Erythroblast (primary cell): ENCODE data around the gene SPAG16.

Experiments used
- DNase-seq, 2 experiments: peaks; one replicate each; lab custom pipeline; 2025; lab: John Stamatoyannopoulos, UW
- GATA1 ChIP-seq: IDR thresholded peaks from 2 replicates; pipeline ENCODE4 v1.6.1; 2011; ENCODE audit warnings: low read depth, mild to moderate bottlenecking, control low read depth, low read length, moderate library complexity
- POLR2A ChIP-seq: IDR thresholded peaks from 2 replicates; pipeline ENCODE4 v1.6.1; 2011; ENCODE audit warnings: mild to moderate bottlenecking, low read length

The SPAG16 gene

DNA sequence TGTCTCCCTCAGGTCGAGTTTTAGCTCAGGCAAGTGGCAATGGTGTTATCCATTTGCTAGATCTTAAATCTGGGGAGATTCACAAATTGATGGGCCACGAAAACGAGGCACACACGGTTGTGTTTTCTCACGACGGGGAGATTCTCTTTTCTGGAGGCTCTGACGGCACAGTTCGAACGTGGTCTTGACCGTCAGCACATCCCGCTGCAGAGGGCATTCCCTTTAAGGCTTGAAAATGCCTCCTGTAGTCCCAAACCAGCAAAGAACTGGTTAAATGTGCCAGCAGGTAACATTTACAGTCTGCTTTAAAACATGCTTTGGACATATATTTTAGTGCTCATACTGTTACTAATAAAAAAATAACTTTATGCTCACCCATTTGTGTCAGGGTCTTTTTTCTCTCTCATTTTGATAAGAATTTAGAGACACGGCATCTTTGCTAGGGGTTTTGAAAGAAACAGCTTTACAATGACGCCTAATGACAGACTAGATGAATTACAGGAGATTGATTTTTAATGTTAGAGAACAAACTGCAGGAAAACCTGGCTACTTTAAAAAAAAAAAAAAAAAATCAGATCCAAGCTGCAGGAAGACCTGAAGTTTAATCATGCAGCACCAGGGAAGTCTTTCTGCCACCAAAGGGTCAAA, 1126.0 kb downstream of the SPAG16 start:
- TF ChIP-seq POLR2A (no peak), GATA1 (no peak)
- no peak for DNase-seq

DNA sequence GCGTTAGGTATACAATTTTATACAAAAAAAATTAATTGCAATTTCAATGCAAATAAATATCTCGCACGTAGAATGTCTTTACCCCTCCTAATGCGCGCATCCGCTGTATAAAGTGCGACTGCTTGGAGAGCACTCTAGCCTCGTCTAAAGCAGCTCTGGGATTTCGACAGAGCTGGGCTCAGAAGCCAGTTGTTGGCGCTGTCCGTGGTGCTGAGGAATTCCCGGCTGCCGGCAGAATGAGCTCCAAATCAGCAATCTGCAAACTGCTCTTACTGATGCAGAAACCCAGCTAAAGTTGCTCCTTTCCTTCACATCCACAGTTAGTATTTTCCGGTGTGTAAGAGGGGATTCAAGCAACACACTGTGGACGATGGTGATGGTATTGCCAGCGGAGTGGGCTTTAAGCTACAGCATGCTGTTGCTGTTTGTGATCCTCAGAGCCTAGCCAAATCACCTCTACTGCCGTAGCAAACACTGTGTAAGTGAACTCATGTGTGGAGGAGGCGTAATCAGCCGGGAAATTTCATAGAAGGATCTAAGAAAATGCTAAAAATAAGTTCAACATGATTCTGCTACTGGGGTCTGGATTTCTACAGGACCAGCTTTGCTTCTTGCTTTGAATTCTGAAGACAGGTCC, 1126.8 kb downstream of the SPAG16 start, which contains the start of gene VWC2L:
Gene VWC2L, plus strand, starts transcription at position 137 of the 637 bp plus-strand sequence. CDS start 3,140 bp downstream, outside the sequence.
- no peak for TF ChIP-seq GATA1
- TF ChIP-seq POLR2A, result no peak
- peak; percentile 29 to 47 for DNase-seq

DNA sequence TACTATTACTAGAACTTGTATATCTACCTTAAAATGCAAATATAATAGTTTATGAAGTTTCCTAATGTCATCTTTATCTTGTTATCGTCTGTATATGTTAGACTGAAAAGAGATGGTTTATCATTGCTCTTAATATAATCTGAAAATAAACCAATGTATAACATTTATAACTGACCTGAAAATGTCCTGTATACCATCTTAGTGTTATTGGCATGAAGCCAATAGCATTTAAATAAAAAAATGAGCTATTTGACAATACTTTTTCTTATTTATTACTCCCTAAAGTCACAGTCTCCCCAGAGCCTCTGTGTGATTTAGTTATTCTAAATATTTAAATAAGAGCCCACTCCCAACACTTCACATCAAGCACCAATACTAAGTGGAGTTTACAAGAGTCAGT, 1128.4 kb downstream of the SPAG16 start:
- TF ChIP-seq POLR2A (no peak), GATA1 (no peak)
- no peak for DNase-seq

DNA sequence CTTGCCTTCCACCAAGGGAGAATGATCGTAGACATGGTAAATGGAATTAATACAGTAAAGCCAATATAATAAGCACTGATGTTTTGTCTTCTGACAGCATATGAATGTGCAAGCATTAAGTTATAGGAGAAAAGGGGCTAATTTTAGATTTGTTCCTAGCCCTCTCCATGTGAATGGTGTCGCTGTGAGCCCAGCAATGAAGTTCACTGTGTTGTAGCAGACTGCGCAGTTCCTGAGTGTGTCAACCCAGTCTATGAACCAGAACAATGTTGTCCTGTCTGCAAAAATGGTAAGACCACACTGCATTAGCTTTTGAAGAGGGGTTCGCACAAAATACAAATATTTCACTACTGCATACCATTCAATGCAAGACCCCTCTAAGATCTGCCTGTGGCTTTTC, 1152.2 kb downstream of the SPAG16 start:
- no peak for TF ChIP-seq POLR2A
- no peak for TF ChIP-seq GATA1

DNA sequence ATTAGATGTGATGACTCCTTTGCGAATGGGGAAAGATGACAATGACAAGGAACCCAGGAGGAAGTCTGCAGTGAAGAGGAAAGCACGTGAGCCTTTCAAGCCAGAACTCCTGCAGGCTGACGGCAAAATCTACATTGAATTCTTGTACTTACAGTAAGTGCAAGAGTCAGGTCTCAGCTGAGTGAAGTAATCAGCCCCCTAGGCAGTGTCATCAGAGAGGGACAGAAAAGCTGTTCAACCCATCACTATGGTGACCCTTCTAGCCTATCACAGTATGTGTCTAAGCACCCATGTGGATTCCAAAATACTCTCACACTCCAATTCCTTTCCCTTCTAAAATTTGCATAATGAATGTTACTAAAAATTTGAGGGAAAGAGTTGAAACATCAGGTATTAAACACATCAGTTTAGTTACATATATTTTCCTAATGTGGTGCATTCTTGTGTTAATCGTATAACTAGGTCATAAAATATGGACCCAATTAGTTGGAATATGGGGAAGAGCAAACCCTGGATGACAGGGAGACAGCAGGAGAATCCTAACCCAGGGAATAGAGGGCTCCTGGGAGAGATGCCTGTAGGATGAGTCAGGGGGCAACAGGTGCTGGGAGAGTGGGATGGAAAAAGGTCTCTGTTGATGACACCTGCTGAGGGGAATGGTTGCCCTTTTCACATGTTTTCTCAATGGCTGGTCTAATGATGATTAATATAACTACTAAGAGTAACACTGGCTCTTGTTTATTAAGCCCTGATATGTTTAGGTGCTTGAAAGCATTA, 1166.0 kb downstream of the SPAG16 start:
- no peak for TF ChIP-seq GATA1
- no peak for TF ChIP-seq POLR2A
- no peak for DNase-seq

More for the DNA sequence above, 1152.2 kb downstream of the SPAG16 start:
- DNase-seq, result no peak

DNA sequence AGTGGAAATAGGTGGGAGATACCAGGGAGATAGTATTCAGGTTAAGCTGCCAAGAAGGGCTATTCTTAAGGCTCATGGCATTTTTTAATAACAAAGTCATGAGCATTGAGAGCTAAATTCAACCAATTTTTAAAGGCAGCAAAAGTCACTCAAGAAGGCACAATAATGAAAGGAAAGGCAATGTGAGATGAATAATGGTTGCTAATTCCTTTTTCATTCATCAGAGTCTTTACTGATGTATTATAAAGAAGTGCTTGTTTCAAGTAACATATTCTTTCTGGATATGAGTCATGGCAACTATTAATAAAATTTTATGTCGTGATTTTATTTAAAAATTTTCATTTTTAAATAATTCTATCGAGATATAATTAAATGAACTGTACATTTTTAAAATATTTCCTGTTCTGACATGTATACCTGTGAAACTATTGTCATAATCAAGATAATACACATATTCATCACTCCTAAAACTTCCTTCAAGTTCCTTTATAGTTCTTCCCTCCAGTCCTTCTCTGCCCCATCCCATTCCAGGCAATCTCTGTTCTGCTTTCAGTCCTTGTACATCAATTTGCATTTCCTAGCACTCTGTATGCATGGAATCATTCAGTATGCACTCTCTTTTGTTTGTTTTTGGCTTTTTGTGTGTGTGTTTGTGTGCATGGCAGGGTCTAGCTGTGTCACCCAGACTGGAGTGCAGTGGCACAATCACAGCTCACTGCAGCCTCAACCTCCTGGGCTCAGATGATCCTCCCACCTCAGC, 1167.4 kb downstream of the SPAG16 start:
- DNase-seq, result no peak
- TF ChIP-seq GATA1, result no peak
- no peak for TF ChIP-seq POLR2A
